WTC11 (cell line): ENCODE measurements around the gene PPDPF. TPM values are rescaled to one million over a fixed set of nuclear protein-coding genes. Genes with fewer than 3 reads are reported as not detected.
A peak's percentile ranks its signal among the peaks of the same experiment; 100 is the strongest.
"Not testable (repeated sequence)": the region's sequence is repeated elsewhere in the genome, so short reads cannot be mapped to it uniquely, and the experiment has no call there.

Experiments used
- ATAC-seq: fragments of 200-7000 bp; cut with Tn5 transposase; 2 replicates; pipeline ENCODE4 v1.10.0; 2021; ENCODE audit warnings: mild to moderate bottlenecking, moderate library complexity
- CTCF ChIA-PET: fragments of 300-600 bp; sonication (Branson Sonifier 250); formaldehyde crosslinking; loops from one replicate; lab custom pipeline; 2021; ENCODE audit warnings: antibody characterized with exemption; lab: Charles Lee
- POLR2A ChIA-PET: fragments of 350-600 bp; sonication (Branson Sonifier 250); formaldehyde crosslinking; loops from one replicate; lab custom pipeline; 2021; ENCODE audit warnings: antibody characterized with exemption; lab: Charles Lee
- DNase-seq: peaks from one replicate; pipeline ENCODE4 v3.0.0; 2021; ENCODE audit warnings: low spot score
- H3K27ac Mint-ChIP-seq: 2 replicates; pipeline ENCODE4 v1.8.0; 2021; ENCODE audit warnings: mixed read lengths
- H3K27me3 Mint-ChIP-seq: 2 replicates; pipeline ENCODE4 v1.8.0; 2021; ENCODE audit warnings: low read depth, mild to moderate bottlenecking, moderate library complexity, mixed read lengths
- H3K36me3 Mint-ChIP-seq: 2 replicates; pipeline ENCODE4 v1.8.0; 2021; ENCODE audit warnings: mixed read lengths
- H3K4me1 Mint-ChIP-seq: 2 replicates; pipeline ENCODE4 v1.8.0; 2022; ENCODE audit warnings: mixed read lengths
- H3K4me3 Mint-ChIP-seq: 2 replicates; pipeline ENCODE4 v1.8.0; 2021; ENCODE audit warnings: mild to moderate bottlenecking, moderate library complexity, mixed read lengths
- H3K9me3 Mint-ChIP-seq: 2 replicates; pipeline ENCODE4 v1.8.0; 2021; ENCODE audit warnings: mixed read lengths
- ARID4B ChIP-seq: sonication (generic); formaldehyde crosslinking; IDR thresholded peaks from 2 replicates; pipeline ENCODE4 v1.8.0; 2023; ENCODE audit warnings: missing genetic modification reagents, mild to moderate bottlenecking, borderline replicate concordance
- CDX4 ChIP-seq: fragments of 250-450 bp; sonication (Bioruptor Pico); IDR thresholded peaks from 2 replicates; pipeline ENCODE4 v1.9.0; 2021; ENCODE audit warnings: moderate library complexity, mild to moderate bottlenecking, inconsistent platforms, borderline replicate concordance
- ESRRA ChIP-seq: sonication (generic); formaldehyde crosslinking; IDR thresholded peaks from 2 replicates; pipeline ENCODE4 v1.8.1; 2022; ENCODE audit warnings: mild to moderate bottlenecking, missing genetic modification reagents, borderline replicate concordance
- FOXJ3 ChIP-seq: sonication (generic); formaldehyde crosslinking; IDR thresholded peaks from 2 replicates; pipeline ENCODE4 v1.9.0; 2021; ENCODE audit warnings: missing genetic modification reagents, mild to moderate bottlenecking, borderline replicate concordance
- FOXK1 ChIP-seq: sonication (generic); formaldehyde crosslinking; IDR thresholded peaks from 2 replicates; pipeline ENCODE4 v1.8.0; 2022; ENCODE audit warnings: mild to moderate bottlenecking, moderate library complexity, missing genetic modification reagents
- FOXP1 ChIP-seq: sonication (generic); formaldehyde crosslinking; IDR thresholded peaks from 2 replicates; pipeline ENCODE4 v1.8.0; 2022; ENCODE audit warnings: missing genetic modification reagents, mild to moderate bottlenecking, moderate library complexity, borderline replicate concordance
- NR1H2 ChIP-seq: sonication (generic); formaldehyde crosslinking; IDR thresholded peaks from 2 replicates; pipeline ENCODE4 v1.9.0; 2021; ENCODE audit warnings: mild to moderate bottlenecking, moderate library complexity, missing genetic modification reagents
- SMAD3 ChIP-seq: sonication (generic); formaldehyde crosslinking; IDR thresholded peaks from 2 replicates; pipeline ENCODE4 v1.8.0; 2022; ENCODE audit warnings: missing genetic modification reagents, mild to moderate bottlenecking, borderline replicate concordance
- SOX15 ChIP-seq: fragments of 250-450 bp; sonication (Bioruptor Pico); IDR thresholded peaks from 2 replicates; pipeline ENCODE4 v1.9.0; 2021; ENCODE audit warnings: mild to moderate bottlenecking
- USF2 ChIP-seq: sonication (generic); formaldehyde crosslinking; IDR thresholded peaks from 2 replicates; pipeline ENCODE4 v1.8.1; 2023; ENCODE audit warnings: mild to moderate bottlenecking, missing genetic modification reagents, moderate library complexity
- total RNA-seq: library from RNA; stranded (reverse); gene quantifications from 3 replicates; pipeline ENCODE4 v1.2.3, GENCODE V29; 2021
- TF ChIP-seq, protein P1 (sequence below): sonication (generic); formaldehyde crosslinking; IDR thresholded peaks from 2 replicates; pipeline ENCODE4 v1.8.1; 2023; ENCODE audit warnings: mild to moderate bottlenecking, missing genetic modification reagents
- TF ChIP-seq, protein P2 (sequence below): sonication (generic); formaldehyde crosslinking; IDR thresholded peaks from 2 replicates; pipeline ENCODE4 v1.8.0; 2023; ENCODE audit warnings: mild to moderate bottlenecking, missing genetic modification reagents
- TF ChIP-seq, protein P3 (sequence below): sonication (generic); formaldehyde crosslinking; IDR thresholded peaks from 2 replicates; pipeline ENCODE4 v1.8.0; 2022; ENCODE audit warnings: mild to moderate bottlenecking, missing genetic modification reagents

The PPDPF gene
- total RNA-seq, 1 experiment from 2014 or later = 170 TPM

DNA sequence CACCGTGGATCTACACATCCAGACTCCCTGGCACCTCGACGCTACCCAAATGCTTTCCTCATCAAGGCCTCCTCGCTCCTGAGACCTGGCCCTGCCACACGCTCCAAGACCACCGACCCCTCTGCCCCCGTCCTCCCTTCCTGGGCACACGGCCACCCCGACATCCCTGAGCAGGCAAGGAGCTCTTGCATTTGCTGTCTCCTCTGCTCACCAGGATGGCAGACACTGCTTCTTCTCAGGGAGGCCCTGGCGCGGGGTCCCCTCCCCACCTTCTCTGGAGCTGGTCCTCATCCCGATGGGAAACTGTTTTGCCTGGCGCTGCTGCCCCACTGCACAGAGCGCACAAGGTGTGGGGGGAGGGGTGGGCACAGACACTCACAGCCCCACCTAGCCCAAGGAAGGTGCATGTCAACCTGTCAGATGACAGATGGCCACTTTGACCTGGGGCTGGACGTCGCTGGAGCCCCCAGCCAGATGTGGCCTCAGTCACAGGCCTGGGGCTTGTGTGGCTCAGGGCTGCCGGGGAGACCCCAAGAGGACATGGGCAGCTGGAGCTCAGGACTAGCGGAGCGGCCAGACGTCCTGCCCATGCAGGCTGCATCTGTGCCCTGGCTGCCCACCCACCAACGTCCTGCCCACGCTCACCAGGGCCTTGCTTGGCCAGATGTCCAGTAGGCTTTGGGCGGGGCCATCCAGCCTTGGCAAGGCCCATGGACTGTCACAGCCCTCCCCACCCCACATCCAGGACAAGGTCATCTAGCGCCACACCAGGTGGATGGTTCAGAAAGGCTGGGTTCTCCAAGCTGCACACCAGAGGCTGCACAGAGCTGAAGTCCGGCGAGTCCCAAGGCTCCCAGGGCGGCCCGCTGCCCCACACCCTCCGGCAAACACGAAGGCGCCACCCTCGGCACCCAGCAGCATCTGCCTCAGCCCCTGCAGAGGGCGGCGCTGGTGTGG is 41.9 kb upstream of the PPDPF start:
- POLR2A ChIA-PET = no interaction called here
- no peak overlapping the region for H3K4me3 Mint-ChIP-seq

DNA sequence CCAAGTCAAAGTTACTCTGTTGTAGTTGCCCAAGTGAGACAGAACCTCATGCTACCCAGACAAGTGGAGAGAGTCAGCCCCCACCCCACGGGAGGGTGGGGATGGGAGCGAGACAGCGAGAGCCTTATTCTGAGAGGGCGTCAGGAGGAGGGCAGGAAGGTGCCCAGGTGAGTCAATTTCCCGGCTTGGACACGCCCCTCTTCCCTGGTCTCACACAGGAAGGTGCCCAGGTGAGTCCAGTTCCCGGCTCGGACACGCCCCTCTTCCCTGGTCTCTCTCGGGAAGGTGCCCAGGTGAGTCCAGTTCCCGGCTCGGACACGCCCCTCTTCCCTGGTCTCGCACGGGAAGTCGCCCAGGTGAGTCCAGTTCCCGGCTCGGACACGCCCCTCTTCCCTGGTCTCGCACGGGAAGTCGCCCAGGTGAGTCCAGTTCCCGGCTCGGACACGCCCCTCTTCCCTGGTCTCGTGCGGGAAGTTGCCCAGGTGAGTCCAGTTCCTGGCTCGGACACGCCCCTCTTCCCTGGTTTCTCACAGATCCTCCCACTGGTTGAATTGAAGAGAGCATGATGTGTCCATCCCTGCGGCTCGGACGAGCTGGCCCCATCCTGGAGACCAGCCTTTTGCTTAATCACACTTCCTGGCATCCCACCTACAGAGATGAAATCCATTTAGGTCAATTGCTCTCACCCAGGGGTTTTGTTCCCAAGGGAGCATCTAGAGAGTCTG is 40.7 kb upstream of the PPDPF start:
- ATAC-seq, H3K36me3 Mint-ChIP-seq, H3K4me3 Mint-ChIP-seq, DNase-seq, H3K27me3 Mint-ChIP-seq, H3K9me3 Mint-ChIP-seq, POLR2A ChIA-PET, H3K27ac Mint-ChIP-seq: not testable (repeated sequence)
- CTCF ChIA-PET = interaction anchor here (1.7 to 4.8 kb wide), 3 partner anchors 9 to 17 kb away, joined by 5 to 32 read pairs (median 27); no protein-coding TSS in a partner anchor
- peaks cover 39% of the 10 kb centered on the region for H3K4me1 Mint-ChIP-seq

More for the DNA sequence above, 41.9 kb upstream of the PPDPF start:
- ATAC-seq (no peak), DNase-seq (no peak)
- CTCF ChIA-PET = interaction anchor here (0.9 to 3.2 kb wide), 6 partner anchors 14 to 169 kb away, joined by 4 to 27 read pairs (median 8); no protein-coding TSS in a partner anchor
- Mint-ChIP-seq H3K27me3 (peaks cover 11% of the 10 kb centered on the region), H3K4me1 (peaks cover 40% of the 10 kb centered on the region), H3K27ac (no peak overlapping the region), H3K36me3 (no peaks in the 10 kb centered on the region), H3K9me3 (no peaks in the 10 kb centered on the region)
- TF ChIP-seq, protein P1, sequence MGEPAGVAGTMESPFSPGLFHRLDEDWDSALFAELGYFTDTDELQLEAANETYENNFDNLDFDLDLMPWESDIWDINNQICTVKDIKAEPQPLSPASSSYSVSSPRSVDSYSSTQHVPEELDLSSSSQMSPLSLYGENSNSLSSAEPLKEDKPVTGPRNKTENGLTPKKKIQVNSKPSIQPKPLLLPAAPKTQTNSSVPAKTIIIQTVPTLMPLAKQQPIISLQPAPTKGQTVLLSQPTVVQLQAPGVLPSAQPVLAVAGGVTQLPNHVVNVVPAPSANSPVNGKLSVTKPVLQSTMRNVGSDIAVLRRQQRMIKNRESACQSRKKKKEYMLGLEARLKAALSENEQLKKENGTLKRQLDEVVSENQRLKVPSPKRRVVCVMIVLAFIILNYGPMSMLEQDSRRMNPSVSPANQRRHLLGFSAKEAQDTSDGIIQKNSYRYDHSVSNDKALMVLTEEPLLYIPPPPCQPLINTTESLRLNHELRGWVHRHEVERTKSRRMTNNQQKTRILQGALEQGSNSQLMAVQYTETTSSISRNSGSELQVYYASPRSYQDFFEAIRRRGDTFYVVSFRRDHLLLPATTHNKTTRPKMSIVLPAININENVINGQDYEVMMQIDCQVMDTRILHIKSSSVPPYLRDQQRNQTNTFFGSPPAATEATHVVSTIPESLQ = no peak
- TF ChIP-seq SOX15 = no peak
- TF ChIP-seq ARID4B (CRISPR knock-in tag) = no peak
- TF ChIP-seq ESRRA (CRISPR knock-in tag) = no peak
- TF ChIP-seq, protein P2, sequence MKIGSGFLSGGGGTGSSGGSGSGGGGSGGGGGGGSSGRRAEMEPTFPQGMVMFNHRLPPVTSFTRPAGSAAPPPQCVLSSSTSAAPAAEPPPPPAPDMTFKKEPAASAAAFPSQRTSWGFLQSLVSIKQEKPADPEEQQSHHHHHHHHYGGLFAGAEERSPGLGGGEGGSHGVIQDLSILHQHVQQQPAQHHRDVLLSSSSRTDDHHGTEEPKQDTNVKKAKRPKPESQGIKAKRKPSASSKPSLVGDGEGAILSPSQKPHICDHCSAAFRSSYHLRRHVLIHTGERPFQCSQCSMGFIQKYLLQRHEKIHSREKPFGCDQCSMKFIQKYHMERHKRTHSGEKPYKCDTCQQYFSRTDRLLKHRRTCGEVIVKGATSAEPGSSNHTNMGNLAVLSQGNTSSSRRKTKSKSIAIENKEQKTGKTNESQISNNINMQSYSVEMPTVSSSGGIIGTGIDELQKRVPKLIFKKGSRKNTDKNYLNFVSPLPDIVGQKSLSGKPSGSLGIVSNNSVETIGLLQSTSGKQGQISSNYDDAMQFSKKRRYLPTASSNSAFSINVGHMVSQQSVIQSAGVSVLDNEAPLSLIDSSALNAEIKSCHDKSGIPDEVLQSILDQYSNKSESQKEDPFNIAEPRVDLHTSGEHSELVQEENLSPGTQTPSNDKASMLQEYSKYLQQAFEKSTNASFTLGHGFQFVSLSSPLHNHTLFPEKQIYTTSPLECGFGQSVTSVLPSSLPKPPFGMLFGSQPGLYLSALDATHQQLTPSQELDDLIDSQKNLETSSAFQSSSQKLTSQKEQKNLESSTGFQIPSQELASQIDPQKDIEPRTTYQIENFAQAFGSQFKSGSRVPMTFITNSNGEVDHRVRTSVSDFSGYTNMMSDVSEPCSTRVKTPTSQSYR (CRISPR knock-in tag) = no peak
- TF ChIP-seq SMAD3 (CRISPR knock-in tag) = no peak

GRCh38 chr20:63481503-63481902 is 39.1 kb upstream of the PPDPF start:
- H3K27ac Mint-ChIP-seq = 0 out of 2 replicates have a peak overlapping the region, but pooled peaks have one; percentile 15
- ATAC-seq (no peak), DNase-seq (no peak)
- no peaks in the 10 kb centered on the region for H3K27me3 Mint-ChIP-seq
- no peaks in the 10 kb centered on the region for H3K36me3 Mint-ChIP-seq
- no peak overlapping the region for H3K4me3 Mint-ChIP-seq
- ChIA-PET CTCF (interaction anchor here (0.7 to 4.8 kb wide), 4 partner anchors 15 to 100 kb away, joined by 3 to 32 read pairs (median 5); no protein-coding TSS in a partner anchor), POLR2A (interaction anchor here (1.5 kb wide), 1 partner anchor 17 kb away, joined by 3 read pairs; no protein-coding TSS in a partner anchor)
- peaks cover 33% of the 10 kb centered on the region for H3K4me1 Mint-ChIP-seq
- H3K9me3 Mint-ChIP-seq = peaks cover 4% of the 10 kb centered on the region
- TF ChIP-seq NR1H2 (CRISPR knock-in tag) (no peak), USF2 (CRISPR knock-in tag) (peak; percentile 72), FOXK1 (CRISPR knock-in tag) (no peak), FOXJ3 (CRISPR knock-in tag) (no peak), FOXP1 (no peak), CDX4 (CRISPR knock-in tag) (no peak)
- TF ChIP-seq, protein P3, sequence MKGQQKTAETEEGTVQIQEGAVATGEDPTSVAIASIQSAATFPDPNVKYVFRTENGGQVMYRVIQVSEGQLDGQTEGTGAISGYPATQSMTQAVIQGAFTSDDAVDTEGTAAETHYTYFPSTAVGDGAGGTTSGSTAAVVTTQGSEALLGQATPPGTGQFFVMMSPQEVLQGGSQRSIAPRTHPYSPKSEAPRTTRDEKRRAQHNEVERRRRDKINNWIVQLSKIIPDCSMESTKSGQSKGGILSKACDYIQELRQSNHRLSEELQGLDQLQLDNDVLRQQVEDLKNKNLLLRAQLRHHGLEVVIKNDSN (CRISPR knock-in tag) = peak; percentile 47; the same call in 1 of the 2 replicates
